Esophagus muscularis mucosa (tissue), 3 donors: Measurements from ENCODE around the gene KLF15.

Source experiments
- POLR2AphosphoS5 ChIP-seq, 2 donors: sonication (generic); formaldehyde crosslinking; IDR thresholded peaks; one replicate each; pipeline ENCODE4 v1.6.1; 2017; ENCODE audit warnings: antibody characterized with exemption in 2 of 2
- TF ChIP-seq, protein P1 (sequence below), 3 experiments: fragments of 200-600 bp in 2 of 3; fragments of 450-650 bp in 1 of 3; sonication (generic) in 2 of 3; IDR thresholded peaks; one replicate each; pipeline ENCODE4 v1.5.1; 2017 to 2019; ENCODE audit warnings: antibody characterized with exemption in 3 of 3, mild to moderate bottlenecking in 2 of 3, moderate library complexity in 1 of 3

DNA sequence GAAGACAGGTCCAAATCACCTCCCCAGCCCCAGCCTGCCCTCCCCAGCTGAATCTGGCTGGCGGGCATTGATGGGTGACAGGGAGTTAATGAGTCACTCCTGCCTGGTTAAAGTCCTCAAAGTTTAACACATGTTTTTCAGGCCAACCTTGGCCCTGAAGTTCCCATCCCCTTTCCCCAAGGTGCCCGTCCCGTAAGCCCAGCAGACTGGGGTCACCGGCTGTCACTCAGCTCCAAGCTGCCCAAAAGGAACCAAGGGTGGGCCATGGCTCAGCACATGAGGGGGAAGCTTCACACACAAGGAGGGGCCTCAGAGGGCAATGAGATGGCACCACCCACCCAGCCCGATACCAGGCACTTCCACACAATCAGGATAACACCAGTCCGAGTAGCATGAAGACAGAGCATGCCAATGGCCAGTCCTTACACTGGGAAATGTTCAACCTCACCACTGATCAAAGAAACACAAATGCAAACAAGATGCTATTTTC, 10.2 kb upstream of the KLF15 start:
- no peak for TF ChIP-seq POLR2AphosphoS5 (IDR thresholded peaks at IDR 0.05)
- TF ChIP-seq, protein P1, sequence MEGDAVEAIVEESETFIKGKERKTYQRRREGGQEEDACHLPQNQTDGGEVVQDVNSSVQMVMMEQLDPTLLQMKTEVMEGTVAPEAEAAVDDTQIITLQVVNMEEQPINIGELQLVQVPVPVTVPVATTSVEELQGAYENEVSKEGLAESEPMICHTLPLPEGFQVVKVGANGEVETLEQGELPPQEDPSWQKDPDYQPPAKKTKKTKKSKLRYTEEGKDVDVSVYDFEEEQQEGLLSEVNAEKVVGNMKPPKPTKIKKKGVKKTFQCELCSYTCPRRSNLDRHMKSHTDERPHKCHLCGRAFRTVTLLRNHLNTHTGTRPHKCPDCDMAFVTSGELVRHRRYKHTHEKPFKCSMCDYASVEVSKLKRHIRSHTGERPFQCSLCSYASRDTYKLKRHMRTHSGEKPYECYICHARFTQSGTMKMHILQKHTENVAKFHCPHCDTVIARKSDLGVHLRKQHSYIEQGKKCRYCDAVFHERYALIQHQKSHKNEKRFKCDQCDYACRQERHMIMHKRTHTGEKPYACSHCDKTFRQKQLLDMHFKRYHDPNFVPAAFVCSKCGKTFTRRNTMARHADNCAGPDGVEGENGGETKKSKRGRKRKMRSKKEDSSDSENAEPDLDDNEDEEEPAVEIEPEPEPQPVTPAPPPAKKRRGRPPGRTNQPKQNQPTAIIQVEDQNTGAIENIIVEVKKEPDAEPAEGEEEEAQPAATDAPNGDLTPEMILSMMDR (IDR thresholded peaks at IDR 0.05): no peak
